Measurements from ENCODE around the gene LOC128125822.

LOC128125822 gene

DNA sequence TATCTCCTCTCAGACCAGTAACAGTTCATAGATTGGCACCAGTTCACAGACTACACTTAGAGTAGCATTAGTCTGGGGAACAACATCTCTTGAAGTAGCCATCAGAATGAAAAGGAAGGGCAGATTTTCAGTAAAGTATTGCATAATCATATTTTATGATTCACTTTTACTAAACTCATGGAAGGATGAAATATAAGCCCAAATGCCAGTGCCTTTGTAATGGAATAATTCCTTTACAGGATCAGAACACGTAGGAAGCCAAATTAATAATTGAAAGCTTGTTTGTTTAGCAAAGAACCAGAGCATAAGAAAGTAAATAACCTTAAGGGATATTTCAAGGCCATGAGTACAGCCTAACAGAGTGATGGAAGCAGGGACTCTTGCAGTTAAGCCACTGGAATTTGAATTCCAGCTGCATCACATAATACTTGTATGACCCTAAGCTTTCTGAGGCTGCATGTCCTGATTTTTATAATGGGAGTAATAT, 11.4 kb upstream of the LOC128125822 start:
- Mint-ChIP-seq H3K27me3 (peaks cover 11% of the 10 kb centered on the region), H3K4me1 (ENCODE audit: low read depth) (no peaks in the 10 kb centered on the region), H3K36me3 (no peaks in the 10 kb centered on the region), H3K27ac (no peak overlapping the region), H3K4me3 (no peak overlapping the region), H3K9me3 (no peaks in the 10 kb centered on the region)
- POLR2A ChIA-PET: interaction anchor here (0.8 kb wide), 1 partner anchor 12 kb away, joined by 3 read pairs; no protein-coding TSS in a partner anchor
- CTCF ChIA-PET: no interaction called here
- no peak for DNase-seq
- intact Hi-C loops (cut with micrococcal nuclease): no loop called here

DNA sequence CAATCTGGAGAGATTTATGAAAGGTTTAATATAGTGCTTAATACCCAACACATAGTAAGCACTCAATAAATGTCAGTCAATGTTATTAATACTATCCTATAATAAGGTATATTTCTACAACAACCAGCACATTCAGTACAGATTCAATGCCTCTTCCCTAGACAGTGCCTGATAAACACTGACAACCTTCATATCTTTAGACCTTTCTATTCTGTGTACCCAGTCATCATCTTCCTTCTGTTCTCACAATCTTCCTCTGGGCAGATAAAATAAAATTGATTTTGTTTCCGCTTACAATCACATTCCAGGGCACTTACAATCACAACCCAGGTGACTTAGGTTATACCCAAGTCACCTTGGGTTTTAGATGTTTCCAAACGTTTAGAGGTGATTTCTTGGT, 11.0 kb upstream of the LOC128125822 start:
- intact Hi-C loops (cut with micrococcal nuclease): no loop called here
- Mint-ChIP-seq H3K27me3 (peaks cover 14% of the 10 kb centered on the region), H3K27ac (no peak overlapping the region), H3K4me3 (no peak overlapping the region), H3K9me3 (no peaks in the 10 kb centered on the region), H3K4me1 (ENCODE audit: low read depth) (no peaks in the 10 kb centered on the region), H3K36me3 (no peaks in the 10 kb centered on the region)
- ChIA-PET POLR2A (interaction anchor here (0.8 kb wide), 1 partner anchor 13 kb away, joined by 3 read pairs; no protein-coding TSS in a partner anchor), CTCF (no interaction called here)
- DNase-seq: no peak

DNA sequence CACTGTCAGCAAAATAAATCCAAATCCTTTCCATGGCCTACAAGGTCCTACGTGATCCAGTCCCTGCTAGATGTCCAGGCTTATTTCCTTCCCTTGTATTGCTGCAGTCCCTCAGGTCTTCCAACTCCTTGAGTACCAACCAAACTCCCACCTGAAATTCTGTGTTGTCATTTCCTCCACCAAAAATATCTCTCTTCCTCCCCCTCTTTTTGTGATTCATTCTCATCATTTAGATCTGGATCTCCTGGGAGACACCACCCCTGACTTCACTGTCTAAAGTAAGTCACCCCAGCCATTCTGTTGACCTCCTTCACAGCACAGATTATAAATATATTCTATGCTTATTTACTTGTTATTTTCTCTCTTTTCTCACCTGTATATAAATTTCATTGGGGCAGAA, 9.0 kb upstream of the LOC128125822 start:
- Mint-ChIP-seq H3K4me1 (ENCODE audit: low read depth) (no peaks in the 10 kb centered on the region), H3K27me3 (peaks cover 8% of the 10 kb centered on the region), H3K4me3 (no peak overlapping the region), H3K36me3 (no peaks in the 10 kb centered on the region), H3K27ac (no peak overlapping the region), H3K9me3 (no peaks in the 10 kb centered on the region)
- POLR2A ChIA-PET: no interaction called here
- CTCF ChIA-PET: no interaction called here
- intact Hi-C loops (cut with micrococcal nuclease): no loop called here
- DNase-seq: no peak

DNA sequence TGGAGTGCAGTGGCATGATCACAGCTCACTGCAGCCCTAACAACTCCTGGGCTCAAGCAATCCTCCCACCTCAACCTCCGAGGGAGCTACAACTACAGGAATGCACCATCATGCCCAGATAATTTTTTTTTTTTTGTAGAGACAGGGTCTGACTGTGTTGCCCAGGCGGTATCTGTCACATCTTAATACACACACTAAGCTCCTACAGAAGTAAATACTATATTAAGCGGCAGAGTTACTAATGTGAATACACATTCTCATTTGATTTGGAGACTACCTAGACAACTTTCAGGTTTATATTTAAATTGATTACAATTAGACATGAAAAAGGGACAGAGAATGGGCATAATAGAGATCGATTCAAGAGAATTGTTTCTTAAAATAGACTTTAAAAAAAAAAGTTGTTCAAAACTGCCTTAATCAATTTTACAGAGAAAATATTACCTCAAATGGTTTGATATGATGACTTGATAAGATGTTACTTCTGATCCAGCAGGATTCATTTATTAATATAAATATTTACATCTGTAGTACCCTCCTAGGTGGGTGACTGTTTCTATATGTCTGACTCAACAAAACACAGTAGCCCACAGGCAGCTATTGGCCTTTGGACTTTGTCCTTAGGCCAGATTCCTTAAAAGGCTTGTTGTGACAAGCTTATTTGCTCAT, 7.1 kb upstream of the LOC128125822 start:
- peaks cover 4% of the 10 kb centered on the region for H3K27me3 Mint-ChIP-seq
- no peak overlapping the region for H3K4me3 Mint-ChIP-seq
- ChIA-PET POLR2A (no interaction called here), CTCF (no interaction called here)
- no peak for DNase-seq
- no peak overlapping the region for H3K27ac Mint-ChIP-seq
- intact Hi-C loops (cut with micrococcal nuclease): no loop called here
- H3K9me3 Mint-ChIP-seq: no peaks in the 10 kb centered on the region
- H3K36me3 Mint-ChIP-seq: no peaks in the 10 kb centered on the region
- no peaks in the 10 kb centered on the region for H3K4me1 Mint-ChIP-seq (ENCODE audit: low read depth)

DNA sequence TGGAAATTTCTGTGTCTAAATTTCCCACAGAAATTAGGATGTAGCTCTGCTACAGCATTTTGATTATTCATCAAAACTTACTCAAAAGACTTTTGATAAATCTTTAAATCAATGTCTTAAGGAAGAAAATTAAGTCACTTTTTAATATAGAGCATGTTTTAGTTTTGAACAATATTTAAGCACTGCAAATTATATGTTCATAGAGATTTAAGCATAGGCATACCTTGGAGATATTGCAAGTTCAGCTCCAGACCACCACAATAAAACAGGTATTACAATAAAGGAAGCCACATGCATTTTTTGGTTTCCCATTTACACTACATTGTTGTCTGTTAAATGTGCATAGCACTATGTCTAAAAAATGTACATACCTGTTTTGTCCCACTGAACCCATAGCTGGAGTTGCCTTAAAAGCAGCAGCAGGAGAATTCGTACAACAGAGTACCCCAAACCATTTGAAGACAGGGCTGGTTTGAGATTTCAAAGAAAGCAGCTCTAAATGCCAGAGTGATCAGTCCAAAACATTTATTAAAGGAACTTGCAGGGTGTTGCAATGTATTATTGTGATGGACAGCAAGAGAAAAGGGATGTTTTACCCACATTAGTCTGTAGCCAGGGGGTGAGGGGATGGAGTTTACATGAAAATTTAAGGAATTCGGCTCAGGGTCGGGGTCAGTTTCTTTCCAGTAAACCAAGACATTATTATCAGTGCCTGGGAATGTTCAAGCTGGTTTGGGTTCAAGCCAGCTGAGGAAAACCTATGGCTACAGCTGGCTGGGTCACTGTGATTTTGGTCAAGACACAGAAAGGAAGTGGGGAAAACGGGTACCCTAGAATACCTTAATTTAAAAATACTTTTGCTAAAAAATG, 6.3 kb upstream of the LOC128125822 start:
- H3K36me3 Mint-ChIP-seq: no peaks in the 10 kb centered on the region
- no peak overlapping the region for H3K27ac Mint-ChIP-seq
- intact Hi-C loops (cut with micrococcal nuclease): no loop called here
- peaks cover 4% of the 10 kb centered on the region for H3K27me3 Mint-ChIP-seq
- no peaks in the 10 kb centered on the region for H3K9me3 Mint-ChIP-seq
- H3K4me3 Mint-ChIP-seq: no peak overlapping the region
- H3K4me1 Mint-ChIP-seq (ENCODE audit: low read depth): no peaks in the 10 kb centered on the region
- ChIA-PET POLR2A (no interaction called here), CTCF (no interaction called here)
- no peak for DNase-seq

DNA sequence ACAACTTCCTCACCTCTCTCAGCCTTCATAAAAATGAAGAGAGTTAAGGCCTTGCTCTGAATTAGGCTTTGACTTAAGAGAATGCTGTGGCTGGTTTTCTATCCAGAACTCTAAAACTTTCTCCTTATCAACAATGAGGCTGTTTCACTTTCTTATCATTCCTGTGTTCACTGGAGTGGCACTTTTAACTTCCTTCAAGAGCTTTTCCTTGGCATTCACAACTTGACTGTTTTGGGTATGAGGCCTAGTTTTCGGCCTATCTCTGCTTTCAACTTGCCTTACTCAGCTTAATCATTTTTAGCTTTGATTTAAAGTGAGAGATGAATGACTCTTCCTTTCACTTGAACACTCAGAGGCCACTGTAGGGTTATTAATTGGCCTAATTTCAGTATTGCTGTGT, 4.3 kb upstream of the LOC128125822 start:
- DNase-seq: no peak
- ChIA-PET CTCF (no interaction called here), POLR2A (no interaction called here)
- Mint-ChIP-seq H3K36me3 (peaks cover 2% of the 10 kb centered on the region), H3K27me3 (peaks cover 4% of the 10 kb centered on the region), H3K27ac (no peak overlapping the region), H3K9me3 (no peaks in the 10 kb centered on the region), H3K4me1 (ENCODE audit: low read depth) (peaks cover 6% of the 10 kb centered on the region), H3K4me3 (no peak overlapping the region)
- intact Hi-C loops (cut with micrococcal nuclease): no loop called here

DNA sequence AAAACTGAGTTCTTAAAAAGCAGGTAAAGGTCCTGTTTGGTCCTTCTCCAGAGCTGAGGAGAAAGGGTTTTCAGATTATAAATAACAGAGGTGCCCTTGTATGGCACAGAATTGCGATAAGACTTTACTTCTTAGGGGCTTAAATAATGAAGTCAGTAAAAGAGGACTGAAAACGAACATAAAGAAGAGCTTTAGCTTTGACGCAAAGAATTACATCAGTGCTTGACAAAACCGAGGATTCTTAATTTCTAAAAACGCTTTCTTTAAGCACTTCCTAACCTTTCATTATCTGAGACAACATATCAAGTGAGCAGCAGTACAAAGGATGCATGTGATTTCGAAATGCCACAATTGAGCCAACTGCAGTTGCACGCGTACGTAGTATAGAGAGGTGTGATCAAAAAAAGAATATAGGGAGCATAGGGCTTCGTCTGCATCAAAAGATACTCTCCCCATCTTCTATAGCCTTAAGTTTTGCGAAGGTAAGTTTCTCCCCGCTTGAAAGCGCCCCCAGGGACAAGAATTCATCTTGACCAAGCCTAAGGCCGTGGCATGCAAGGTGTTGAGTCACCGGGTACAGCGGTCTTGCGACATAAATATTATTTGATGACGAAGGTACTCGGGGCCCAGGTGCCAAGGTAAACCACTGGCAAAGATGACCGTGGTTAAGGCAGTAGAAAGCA, 778 bp upstream of the LOC128125822 start:
- no peaks in the 10 kb centered on the region for H3K27me3 Mint-ChIP-seq
- ChIA-PET CTCF (interaction anchor here (2.1 kb wide), 1 partner anchor 27 kb away, joined by 7 read pairs; no protein-coding TSS in a partner anchor), POLR2A (interaction anchor here (1.1 kb wide), 1 partner anchor 92 kb away, joined by 3 read pairs; no protein-coding TSS in a partner anchor)
- peak overlapping the region; percentile 83 for H3K4me3 Mint-ChIP-seq
- peaks cover 27% of the 10 kb centered on the region for H3K4me1 Mint-ChIP-seq (ENCODE audit: low read depth)
- H3K9me3 Mint-ChIP-seq: no peaks in the 10 kb centered on the region
- intact Hi-C loops (cut with micrococcal nuclease): loop anchor here (1.0 to 2.0 kb wide), 2 partner anchors 64 to 67 kb away; partner anchors contain the start of gene PHF3
- H3K27ac Mint-ChIP-seq: peak overlapping the region; percentile 92
- peak; percentile 60 for DNase-seq
- H3K36me3 Mint-ChIP-seq: peaks cover 12% of the 10 kb centered on the region

DNA sequence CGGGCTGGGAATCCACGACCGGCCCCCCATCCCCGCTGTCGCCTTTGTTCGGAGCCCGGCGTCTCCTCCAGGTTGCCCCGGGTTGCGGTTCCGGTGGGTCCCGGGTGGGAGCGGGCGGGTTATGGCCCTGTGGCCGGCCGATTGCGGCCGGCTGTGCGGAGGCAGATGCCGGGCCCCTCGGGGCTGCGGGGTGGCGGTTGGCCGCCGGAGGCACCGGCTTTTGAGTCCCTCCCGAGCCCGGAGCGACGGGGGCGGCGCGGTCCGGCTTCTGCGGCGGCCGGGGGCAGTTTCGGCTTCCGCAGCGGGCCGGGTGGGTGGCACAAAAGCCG, 431 bp downstream of the LOC128125822 start:
- intact Hi-C loops (cut with micrococcal nuclease): loop anchor here (1.0 to 2.0 kb wide), 4 partner anchors 43 to 220 kb away; partner anchors contain the start of gene PHF3
- ChIA-PET CTCF (interaction anchor here (2.4 to 2.5 kb wide), 3 partner anchors 25 to 190 kb away, joined by 9 to 24 read pairs (median 19); partner anchors contain the start of gene PHF3), POLR2A (interaction anchor here (0.8 to 1.5 kb wide), 3 partner anchors 18 to 63 kb away, joined by 3 to 5 read pairs (median 5); partner anchors contain the start of gene PHF3)
- no peaks in the 10 kb centered on the region for H3K9me3 Mint-ChIP-seq
- H3K27ac Mint-ChIP-seq: peak overlapping the region; percentile 96
- H3K4me1 Mint-ChIP-seq (ENCODE audit: low read depth): peaks cover 34% of the 10 kb centered on the region
- peaks cover 22% of the 10 kb centered on the region for H3K36me3 Mint-ChIP-seq
- H3K27me3 Mint-ChIP-seq: no peaks in the 10 kb centered on the region
- peak overlapping the region; percentile 95 for H3K4me3 Mint-ChIP-seq
- DNase-seq: no peak

DNA sequence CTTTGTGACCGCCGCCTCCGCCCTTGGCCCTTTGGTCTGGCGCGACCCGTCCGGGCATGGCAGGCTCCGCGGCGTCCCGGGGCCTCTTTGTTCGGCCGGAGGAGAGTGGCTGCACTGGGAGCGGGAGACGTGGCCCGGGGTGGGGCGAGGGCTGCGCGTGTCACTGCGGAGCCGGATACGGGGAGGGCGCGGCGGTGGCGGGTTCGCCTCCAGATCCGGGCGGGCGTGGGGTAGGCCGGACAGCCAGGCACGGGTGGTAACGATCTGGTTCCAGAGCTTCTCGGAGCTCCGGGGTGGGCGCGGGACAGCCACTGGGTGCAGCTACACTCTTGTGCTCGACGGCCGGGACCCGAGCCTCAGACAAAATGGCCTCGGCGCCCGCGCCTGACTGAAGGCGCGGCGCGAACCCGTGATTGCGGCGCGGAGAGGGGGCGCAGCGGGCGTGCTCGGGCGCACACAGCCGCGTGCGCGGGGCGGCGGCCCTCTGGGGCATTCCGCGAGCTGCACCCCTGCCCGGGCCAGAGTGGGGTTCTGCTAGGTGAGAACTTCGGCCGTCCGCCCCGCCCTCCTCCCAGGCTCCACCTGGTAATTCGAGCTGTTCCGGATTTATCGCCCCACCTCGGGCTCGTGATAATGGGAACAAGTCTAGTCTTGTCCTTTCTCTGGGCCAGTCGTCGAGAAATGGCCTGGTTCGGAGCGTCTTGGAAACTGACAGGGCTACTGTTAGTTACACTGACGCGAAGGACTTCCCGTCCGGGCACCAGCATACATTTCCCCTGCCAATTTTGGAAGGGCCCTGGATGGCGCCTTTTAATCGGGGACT, 1.0 kb downstream of the LOC128125822 start:
- Mint-ChIP-seq H3K36me3 (peaks cover 22% of the 10 kb centered on the region), H3K27ac (peak overlapping the region; percentile 96), H3K9me3 (no peaks in the 10 kb centered on the region), H3K4me1 (ENCODE audit: low read depth) (peaks cover 34% of the 10 kb centered on the region), H3K27me3 (no peaks in the 10 kb centered on the region), H3K4me3 (peak overlapping the region; percentile 95)
- intact Hi-C loops (cut with micrococcal nuclease): loop anchor here (1.0 to 2.0 kb wide), 3 partner anchors 44 to 221 kb away; no protein-coding TSS in a partner anchor
- CTCF ChIA-PET: interaction anchor here (0.6 to 2.5 kb wide), 10 partner anchors 10 to 197 kb away, joined by 3 to 24 read pairs (median 8); partner anchors contain the start of gene PHF3
- peak; percentile 75 for DNase-seq
- POLR2A ChIA-PET: interaction anchor here (0.8 to 1.5 kb wide), 3 partner anchors 18 to 63 kb away, joined by 3 to 5 read pairs (median 5); partner anchors contain the start of gene PHF3

DNA sequence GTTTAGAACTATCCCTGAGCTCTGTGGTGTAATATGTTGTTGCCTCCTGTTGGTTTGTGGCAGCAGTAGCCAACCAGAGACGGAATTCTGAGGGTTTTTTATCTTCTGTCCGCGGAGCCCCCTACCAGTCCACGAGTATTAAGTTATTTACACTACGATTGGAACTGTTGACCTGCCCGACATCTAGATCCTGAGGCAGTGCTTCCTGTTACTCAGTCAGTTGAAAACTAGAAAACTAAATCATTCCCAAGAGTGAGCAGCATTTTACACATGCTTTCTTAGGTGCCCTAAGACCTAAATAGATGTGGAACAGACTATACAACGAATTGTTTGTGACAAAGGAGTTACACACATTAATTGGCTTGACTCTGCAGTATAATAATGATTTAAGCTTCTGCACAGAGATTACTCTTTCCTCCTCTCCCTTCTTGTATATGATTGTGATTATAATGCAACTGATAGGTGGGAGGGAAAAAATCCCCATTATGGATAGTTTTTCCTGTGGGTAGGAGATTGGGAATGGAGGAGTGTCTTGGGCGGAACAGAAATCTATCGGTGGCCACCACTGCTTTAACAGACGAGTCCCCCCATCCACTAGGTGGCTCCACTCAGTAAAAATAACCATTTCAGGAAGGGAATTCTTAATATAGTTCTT, 1.7 kb downstream of the LOC128125822 start:
- peaks cover 34% of the 10 kb centered on the region for H3K4me1 Mint-ChIP-seq (ENCODE audit: low read depth)
- peaks cover 23% of the 10 kb centered on the region for H3K36me3 Mint-ChIP-seq
- no peaks in the 10 kb centered on the region for H3K27me3 Mint-ChIP-seq
- no peaks in the 10 kb centered on the region for H3K9me3 Mint-ChIP-seq
- intact Hi-C loops (cut with micrococcal nuclease): loop anchor here (1.0 to 2.0 kb wide), 5 partner anchors 24 to 222 kb away; no protein-coding TSS in a partner anchor
- ChIA-PET POLR2A (interaction anchor here (1.4 to 1.5 kb wide), 2 partner anchors 25 to 62 kb away, joined by 5 read pairs; partner anchors contain the start of gene PHF3), CTCF (interaction anchor here (0.6 to 2.5 kb wide), 13 partner anchors 9 to 221 kb away, joined by 3 to 24 read pairs (median 5); partner anchors contain the start of gene PHF3)
- peak overlapping the region; percentile 95 for H3K4me3 Mint-ChIP-seq
- peak; percentile 53 for DNase-seq
- peak overlapping the region; percentile 96 for H3K27ac Mint-ChIP-seq

All from activated CD4-positive, alpha-beta memory T cell treated with anti-CD3 and anti-CD28 coated beads for 36 hours (primary cell).